ENCODE data around the gene NT5DC2.

Gene NT5DC2

GRCh38 chr3:52494445-52494844 is 39.2 kb downstream of the NT5DC2 start:
- no peak overlapping the region for H3K27ac Mint-ChIP-seq
- no peaks in the 10 kb centered on the region for H3K27me3 Mint-ChIP-seq
- no peaks in the 10 kb centered on the region for H3K9me3 Mint-ChIP-seq
- H3K4me1 Mint-ChIP-seq (ENCODE audit: low read depth) = peaks cover 9% of the 10 kb centered on the region
- H3K36me3 Mint-ChIP-seq (ENCODE audit: low read depth) = peaks cover 15% of the 10 kb centered on the region
- H3K4me3 Mint-ChIP-seq = no peak overlapping the region

GRCh38 chr3:52493232-52494017 is 40.2 kb downstream of the NT5DC2 start:
- H3K4me3 Mint-ChIP-seq = no peak overlapping the region
- no peaks in the 10 kb centered on the region for H3K27me3 Mint-ChIP-seq
- peaks cover 3% of the 10 kb centered on the region for H3K4me1 Mint-ChIP-seq (ENCODE audit: low read depth)
- H3K27ac Mint-ChIP-seq = no peak overlapping the region
- H3K9me3 Mint-ChIP-seq = no peaks in the 10 kb centered on the region
- H3K36me3 Mint-ChIP-seq (ENCODE audit: low read depth) = peaks cover 15% of the 10 kb centered on the region

- Mint-ChIP-seq H3K9me3 (no peaks in the 10 kb centered on the region), H3K4me1 (ENCODE audit: low read depth) (no peaks in the 10 kb centered on the region), H3K27ac (no peak overlapping the region), H3K4me3 (no peak overlapping the region), H3K36me3 (ENCODE audit: low read depth) (peaks cover 15% of the 10 kb centered on the region), H3K27me3 (no peaks in the 10 kb centered on the region)
These were observed 41.6 kb downstream of the NT5DC2 start for GRCh38 chr3:52492059-52492458.

- Mint-ChIP-seq H3K27me3 (no peaks in the 10 kb centered on the region), H3K4me1 (ENCODE audit: low read depth) (no peaks in the 10 kb centered on the region), H3K36me3 (ENCODE audit: low read depth) (peaks cover 19% of the 10 kb centered on the region), H3K9me3 (no peaks in the 10 kb centered on the region), H3K4me3 (no peak overlapping the region), H3K27ac (no peak overlapping the region)
These were observed 42.6 kb downstream of the NT5DC2 start for GRCh38 chr3:52490939-52491526.

GRCh38 chr3:52490035-52490938 is 43.4 kb downstream of the NT5DC2 start:
- Mint-ChIP-seq H3K27ac (no peak overlapping the region), H3K4me3 (no peak overlapping the region), H3K27me3 (no peaks in the 10 kb centered on the region), H3K4me1 (ENCODE audit: low read depth) (no peaks in the 10 kb centered on the region), H3K36me3 (ENCODE audit: low read depth) (peaks cover 25% of the 10 kb centered on the region), H3K9me3 (no peaks in the 10 kb centered on the region)

GRCh38 chr3:52489453-52489852 is 44.2 kb downstream of the NT5DC2 start:
- Mint-ChIP-seq H3K36me3 (ENCODE audit: low read depth) (peaks cover 26% of the 10 kb centered on the region), H3K4me1 (ENCODE audit: low read depth) (no peaks in the 10 kb centered on the region), H3K9me3 (no peaks in the 10 kb centered on the region), H3K27me3 (no peaks in the 10 kb centered on the region), H3K27ac (no peak overlapping the region), H3K4me3 (no peak overlapping the region)

GRCh38 chr3:52488746-52489145 is 44.9 kb downstream of the NT5DC2 start:
- H3K9me3 Mint-ChIP-seq = no peaks in the 10 kb centered on the region
- H3K4me3 Mint-ChIP-seq = no peak overlapping the region
- no peaks in the 10 kb centered on the region for H3K4me1 Mint-ChIP-seq (ENCODE audit: low read depth)
- no peaks in the 10 kb centered on the region for H3K27me3 Mint-ChIP-seq
- peaks cover 26% of the 10 kb centered on the region for H3K36me3 Mint-ChIP-seq (ENCODE audit: low read depth)
- no peak overlapping the region for H3K27ac Mint-ChIP-seq

- Mint-ChIP-seq H3K27me3 (no peaks in the 10 kb centered on the region), H3K36me3 (ENCODE audit: low read depth) (peaks cover 26% of the 10 kb centered on the region), H3K9me3 (no peaks in the 10 kb centered on the region), H3K4me1 (ENCODE audit: low read depth) (no peaks in the 10 kb centered on the region), H3K4me3 (no peak overlapping the region), H3K27ac (no peak overlapping the region)
These were observed 45.6 kb downstream of the NT5DC2 start for GRCh38 chr3:52487788-52488691.

- H3K4me1 Mint-ChIP-seq (ENCODE audit: low read depth) = no peaks in the 10 kb centered on the region
- H3K27ac Mint-ChIP-seq = no peak overlapping the region
- peaks cover 26% of the 10 kb centered on the region for H3K36me3 Mint-ChIP-seq (ENCODE audit: low read depth)
- H3K9me3 Mint-ChIP-seq = no peaks in the 10 kb centered on the region
- H3K27me3 Mint-ChIP-seq = no peaks in the 10 kb centered on the region
- H3K4me3 Mint-ChIP-seq = no peak overlapping the region
These were observed 46.4 kb downstream of the NT5DC2 start for GRCh38 chr3:52487050-52487787.

- Mint-ChIP-seq H3K27me3 (no peaks in the 10 kb centered on the region), H3K4me3 (no peak overlapping the region), H3K9me3 (no peaks in the 10 kb centered on the region), H3K27ac (no peak overlapping the region), H3K36me3 (ENCODE audit: low read depth) (peaks cover 32% of the 10 kb centered on the region), H3K4me1 (ENCODE audit: low read depth) (no peaks in the 10 kb centered on the region)
These were observed 48.8 kb downstream of the NT5DC2 start for GRCh38 chr3:52484680-52485461.

GRCh38 chr3:52483577-52484381 is 49.9 kb downstream of the NT5DC2 start:
- H3K4me1 Mint-ChIP-seq (ENCODE audit: low read depth) = no peaks in the 10 kb centered on the region

GRCh38 chr3:52483081-52483480 is 50.6 kb downstream of the NT5DC2 start:
- no peak overlapping the region for H3K4me3 Mint-ChIP-seq
- peaks cover 40% of the 10 kb centered on the region for H3K36me3 Mint-ChIP-seq (ENCODE audit: low read depth)
- H3K4me1 Mint-ChIP-seq (ENCODE audit: low read depth) = no peaks in the 10 kb centered on the region
- H3K27me3 Mint-ChIP-seq = no peaks in the 10 kb centered on the region
- H3K27ac Mint-ChIP-seq = no peak overlapping the region
- H3K9me3 Mint-ChIP-seq = no peaks in the 10 kb centered on the region

More at GRCh38 chr3:52483577-52484381, 49.9 kb downstream of the NT5DC2 start:
- peaks cover 37% of the 10 kb centered on the region for H3K36me3 Mint-ChIP-seq (ENCODE audit: low read depth)
- no peaks in the 10 kb centered on the region for H3K27me3 Mint-ChIP-seq
- no peaks in the 10 kb centered on the region for H3K9me3 Mint-ChIP-seq
- no peak overlapping the region for H3K27ac Mint-ChIP-seq
- H3K4me3 Mint-ChIP-seq = no peak overlapping the region

All from stimulated activated naive CD8-positive, alpha-beta T cell treated with anti-CD3 and anti-CD28 coated beads, Interleukin-15, Interleukin-2, amounts not matched to agents 100 ng/mL and 50 ng/mL, for 24 hours (primary cell).